Lower leg skin (tissue), 3 donors: Measurements from ENCODE around the gene TRIO.

Experiments used
- POLR2A ChIP-seq, 2 donors: fragments of 450-650 bp; IDR thresholded peaks; one replicate each; pipeline ENCODE4 v1.6.1; 2016 to 2017; ENCODE audit warnings: antibody characterized with exemption in 2 of 2, mild to moderate bottlenecking in 1 of 2, moderate library complexity in 1 of 2
- TF ChIP-seq, protein P1 (sequence below), 3 donors: fragments of 450-650 bp; IDR thresholded peaks; one replicate each; pipeline ENCODE4 v1.5.1; 2016; ENCODE audit warnings: antibody characterized with exemption in 3 of 3, mild to moderate bottlenecking in 3 of 3, moderate library complexity in 2 of 3

DNA sequence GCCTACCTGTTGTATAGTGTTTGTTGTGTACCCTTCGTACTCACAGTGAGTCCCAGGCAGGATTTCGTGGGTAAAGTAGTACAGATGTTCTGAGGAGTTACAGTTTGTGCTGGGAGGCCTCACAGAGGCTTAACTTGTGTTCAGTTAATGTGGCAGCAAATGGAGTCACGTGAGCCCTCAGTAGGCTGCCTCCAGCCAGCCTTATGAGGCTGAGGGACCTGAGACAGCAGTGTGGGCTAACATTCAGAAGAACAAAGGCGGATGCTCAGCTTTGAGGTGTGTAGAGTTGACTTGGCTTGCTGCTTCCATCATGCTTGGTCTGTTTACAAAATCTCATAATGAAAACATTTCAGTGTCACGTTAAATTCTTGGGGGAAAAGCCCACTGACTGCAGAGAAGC, 118.1 kb downstream of the TRIO start:
- TF ChIP-seq, protein P1, sequence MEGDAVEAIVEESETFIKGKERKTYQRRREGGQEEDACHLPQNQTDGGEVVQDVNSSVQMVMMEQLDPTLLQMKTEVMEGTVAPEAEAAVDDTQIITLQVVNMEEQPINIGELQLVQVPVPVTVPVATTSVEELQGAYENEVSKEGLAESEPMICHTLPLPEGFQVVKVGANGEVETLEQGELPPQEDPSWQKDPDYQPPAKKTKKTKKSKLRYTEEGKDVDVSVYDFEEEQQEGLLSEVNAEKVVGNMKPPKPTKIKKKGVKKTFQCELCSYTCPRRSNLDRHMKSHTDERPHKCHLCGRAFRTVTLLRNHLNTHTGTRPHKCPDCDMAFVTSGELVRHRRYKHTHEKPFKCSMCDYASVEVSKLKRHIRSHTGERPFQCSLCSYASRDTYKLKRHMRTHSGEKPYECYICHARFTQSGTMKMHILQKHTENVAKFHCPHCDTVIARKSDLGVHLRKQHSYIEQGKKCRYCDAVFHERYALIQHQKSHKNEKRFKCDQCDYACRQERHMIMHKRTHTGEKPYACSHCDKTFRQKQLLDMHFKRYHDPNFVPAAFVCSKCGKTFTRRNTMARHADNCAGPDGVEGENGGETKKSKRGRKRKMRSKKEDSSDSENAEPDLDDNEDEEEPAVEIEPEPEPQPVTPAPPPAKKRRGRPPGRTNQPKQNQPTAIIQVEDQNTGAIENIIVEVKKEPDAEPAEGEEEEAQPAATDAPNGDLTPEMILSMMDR (IDR thresholded peaks at IDR 0.05), result no peak
- TF ChIP-seq POLR2A (IDR thresholded peaks at IDR 0.05), result no peak
